Measurements from ENCODE around the gene HSPA12B.
"Not testable (repeated sequence)": the region's sequence is repeated elsewhere in the genome, so short reads cannot be mapped to it uniquely, and the experiment has no call there.

The HSPA12B gene

GRCh38 chr20:3789201-3789600 is 56.7 kb downstream of the HSPA12B start:
- DNase-seq = not testable (repeated sequence)

GRCh38 chr20:3794168-3794567 is 61.7 kb downstream of the HSPA12B start:
- DNase-seq = not testable (repeated sequence)

GRCh38 chr20:3794701-3795420 is 62.4 kb downstream of the HSPA12B start:
- DNase-seq = no peak

- peak; percentile 81 for DNase-seq
Observed at GRCh38 chr20:3795511-3796468, 63.3 kb downstream of the HSPA12B start, which contains the start of gene CDC25B. TSS of gene CDC25B (plus strand) at chr20:3796310. CDS start at chr20:3796532, 222 bp downstream.

- DNase-seq = no peak
Observed at GRCh38 chr20:3796477-3797225, 64.2 kb downstream of the HSPA12B start.

GRCh38 chr20:3797226-3797545 is 64.7 kb downstream of the HSPA12B start:
- no peak for DNase-seq

- no peak for DNase-seq
Observed at GRCh38 chr20:3797592-3798372, 65.3 kb downstream of the HSPA12B start.

- DNase-seq = no peak
Observed at GRCh38 chr20:3798373-3798768, 65.9 kb downstream of the HSPA12B start.

GRCh38 chr20:3798908-3799248 is 66.4 kb downstream of the HSPA12B start:
- no peak for DNase-seq

GRCh38 chr20:3800256-3800877 is 67.9 kb downstream of the HSPA12B start:
- no peak for DNase-seq

- DNase-seq = no peak
Observed at GRCh38 chr20:3800878-3801260, 68.4 kb downstream of the HSPA12B start.

GRCh38 chr20:3801299-3801698 is 68.8 kb downstream of the HSPA12B start:
- no peak for DNase-seq

GRCh38 chr20:3801846-3802245 is 69.4 kb downstream of the HSPA12B start:
- DNase-seq = no peak

Data from NCI-H1930 (cell line).